Neural cell (in vitro differentiated cells): Measurements from ENCODE around the gene TNS1. TPM values are rescaled to one million over a fixed set of nuclear protein-coding genes. Genes with fewer than 3 reads are reported as not detected.

ENCODE experiments used
- H2AFZ ChIP-seq: fragments of 200-600, 300-800 bp; sonication (generic), shearing (Covaris generic); 2 replicates; pipeline ENCODE4 v1.6.0; 2014; ENCODE audit warnings: low read depth, mild to moderate bottlenecking, antibody characterized with exemption, low read length, moderate library complexity
- H3F3A ChIP-seq: fragments of 200-600 bp; shearing (Covaris generic); 2 replicates; pipeline ENCODE4 v1.6.1; 2016; ENCODE audit warnings: mild to moderate bottlenecking, moderate library complexity, mixed read lengths, antibody characterized with exemption, low read length; ENCODE audit not compliant: insufficient read depth, poor library complexity, severe bottlenecking
- H3K27ac ChIP-seq: fragments of 200-600, 300-800 bp; sonication (generic), shearing (Covaris generic); 2 replicates; pipeline ENCODE4 v1.5.1; 2014; ENCODE audit warnings: mild to moderate bottlenecking, low read length, moderate library complexity
- H3K27me3 ChIP-seq: fragments of 300-800, 200-600 bp; sonication (generic), shearing (Covaris generic); 2 replicates; pipeline ENCODE4 v1.6.0; 2014; ENCODE audit warnings: mild to moderate bottlenecking, low read depth, low read length, moderate library complexity; ENCODE audit not compliant: insufficient read depth
- H3K36me3 ChIP-seq: fragments of 300-800, 200-600 bp; sonication (generic), shearing (Covaris generic); 2 replicates; pipeline ENCODE4 v1.5.1; 2014; ENCODE audit warnings: mild to moderate bottlenecking, antibody characterized with exemption, low read length, moderate library complexity; ENCODE audit not compliant: insufficient read depth
- H3K4me2 ChIP-seq: fragments of 300-800, 200-600 bp; sonication (generic), shearing (Covaris generic); 2 replicates; pipeline ENCODE4 v1.6.0; 2014; ENCODE audit warnings: mild to moderate bottlenecking, low read length
- H3K4me3 ChIP-seq: fragments of 300-800, 200-600 bp; sonication (generic), shearing (Covaris generic); 2 replicates; pipeline ENCODE4 v1.5.1; 2014; ENCODE audit warnings: mild to moderate bottlenecking, low read length, moderate library complexity
- H3K79me2 ChIP-seq: fragments of 200-600 bp; shearing (Covaris generic); replicated peaks from 2 replicates; pipeline ENCODE4 v1.6.0; 2014; ENCODE audit warnings: mild to moderate bottlenecking, low read length, moderate library complexity; ENCODE audit not compliant: insufficient read depth
- H3K9ac ChIP-seq: fragments of 300-800, 200-600 bp; sonication (generic), shearing (Covaris generic); 2 replicates; pipeline ENCODE4 v1.6.1; 2016; ENCODE audit warnings: mild to moderate bottlenecking, low read length, mixed read lengths
- H3K9me2 ChIP-seq: fragments of 200-600 bp; shearing (Covaris generic); 2 replicates; pipeline ENCODE4 v1.6.1; 2016; ENCODE audit warnings: mild to moderate bottlenecking, low read length, mixed read lengths; ENCODE audit not compliant: insufficient read depth
- H3K9me3 ChIP-seq: fragments of 200-600, 300-800 bp; sonication (generic), shearing (Covaris generic); 2 replicates; pipeline ENCODE4 v1.6.1; 2016; ENCODE audit warnings: mild to moderate bottlenecking, mixed run types, low read length, moderate library complexity, mixed read lengths
- H4K20me1 ChIP-seq: fragments of 200-600 bp; shearing (Covaris generic); 2 replicates; pipeline ENCODE4 v1.6.1; 2016; ENCODE audit warnings: mild to moderate bottlenecking, mixed run types; ENCODE audit not compliant: insufficient read depth
- CTCF ChIP-seq: fragments of 450-650 bp; IDR thresholded peaks from 2 replicates; pipeline ENCODE4 v1.5.1; 2014; ENCODE audit warnings: antibody characterized with exemption, mild to moderate bottlenecking, moderate library complexity; ENCODE audit not compliant: poor library complexity, severe bottlenecking
- EP300 ChIP-seq: fragments of 450-650 bp; conservative IDR thresholded peaks from 2 replicates; pipeline ENCODE4 v1.6.1; 2014; ENCODE audit warnings: antibody characterized with exemption, mild to moderate bottlenecking, moderate library complexity; ENCODE audit not compliant: poor library complexity, severe bottlenecking
- EZH2 ChIP-seq: fragments of 200-600, 300-800 bp; shearing (Covaris generic), sonication (generic); IDR thresholded peaks from 2 replicates; pipeline ENCODE4 v1.6.1; 2014; ENCODE audit warnings: antibody characterized with exemption, low read length, borderline replicate concordance, mild to moderate bottlenecking; ENCODE audit not compliant: insufficient read depth, poor library complexity, severe bottlenecking
- MXI1 ChIP-seq: fragments of 450-650 bp; conservative IDR thresholded peaks from 2 replicates; pipeline ENCODE4 v1.6.1; 2014; ENCODE audit warnings: antibody characterized with exemption, mild to moderate bottlenecking; ENCODE audit not compliant: poor library complexity, severe bottlenecking
- POLR2AphosphoS5 ChIP-seq: IDR thresholded peaks from 2 replicates; pipeline ENCODE4 v1.6.1; 2012
- RAD21 ChIP-seq: fragments of 450-650 bp; conservative IDR thresholded peaks from 2 replicates; pipeline ENCODE4 v1.6.1; 2014; ENCODE audit warnings: antibody characterized with exemption, mild to moderate bottlenecking, moderate library complexity
- REST ChIP-seq: IDR thresholded peaks from 2 replicates; pipeline ENCODE4 v1.6.1; 2012; ENCODE audit warnings: borderline replicate concordance
- SMC3 ChIP-seq: fragments of 450-650 bp; conservative IDR thresholded peaks from 2 replicates; pipeline ENCODE4 v1.6.1; 2014; ENCODE audit warnings: antibody characterized with exemption, mild to moderate bottlenecking, moderate library complexity; ENCODE audit not compliant: poor library complexity
- TAF1 ChIP-seq: IDR thresholded peaks from 2 replicates; pipeline ENCODE4 v1.6.1; 2012; ENCODE audit warnings: low read depth
- polyA plus RNA-seq: library from polyadenylated mRNA; depleted of rRNA; stranded (reverse); fragments of >200 nt; gene quantifications from 2 replicates; pipeline ENCODE4 v1.2.3, GENCODE V29; 2014

Gene TNS1
- polyA plus RNA-seq, 1 donor from 2014 or later: 1.5 TPM

- Histone ChIP-seq H3F3A (no peaks in the 10 kb centered on the region), H3K9me3 (no peaks in the 10 kb centered on the region), H4K20me1 (no peaks in the 10 kb centered on the region), H3K27me3 (no peaks in the 10 kb centered on the region), H3K36me3 (no peaks in the 10 kb centered on the region), H3K79me2 (no peaks in the 10 kb centered on the region), H3K9me2 (no peaks in the 10 kb centered on the region), H3K9ac (no peak overlapping the region), H3K27ac (no peak overlapping the region), H2AFZ (no peak overlapping the region), H3K4me3 (no peak overlapping the region), H3K4me2 (no peak overlapping the region)
- TF ChIP-seq EZH2 (no peak), REST (no peak), POLR2AphosphoS5 (no peak), RAD21 (no peak), SMC3 (no peak), EP300 (no peak)
Observed at GRCh38 chr2:217901400-217901799, 101.4 kb downstream of the TNS1 start.

- Histone ChIP-seq H3K27ac (no peak overlapping the region), H3F3A (no peaks in the 10 kb centered on the region), H3K9ac (no peak overlapping the region), H3K4me2 (no peak overlapping the region), H3K36me3 (no peaks in the 10 kb centered on the region), H2AFZ (no peak overlapping the region), H3K4me3 (no peak overlapping the region), H3K27me3 (no peaks in the 10 kb centered on the region), H3K79me2 (no peaks in the 10 kb centered on the region), H3K9me3 (no peaks in the 10 kb centered on the region), H4K20me1 (no peaks in the 10 kb centered on the region), H3K9me2 (no peaks in the 10 kb centered on the region)
- TF ChIP-seq REST (no peak), EP300 (no peak), RAD21 (no peak), TAF1 (no peak), MXI1 (no peak), EZH2 (no peak), CTCF (no peak)
Observed at GRCh38 chr2:217900780-217901360, 101.9 kb downstream of the TNS1 start.
